GOT3 (cell line): ENCODE data around the gene ABHD18.
A peak's percentile ranks its signal among the peaks of the same experiment; 100 is the strongest.
"Not testable (repeated sequence)": the region's sequence is repeated elsewhere in the genome, so short reads cannot be mapped to it uniquely, and the experiment has no call there.

Source experiments
- DNase-seq: peaks from one replicate; lab custom pipeline; 2025; ENCODE audit warnings: mixed read lengths; lab: John Stamatoyannopoulos, UW

ABHD18 gene

DNA sequence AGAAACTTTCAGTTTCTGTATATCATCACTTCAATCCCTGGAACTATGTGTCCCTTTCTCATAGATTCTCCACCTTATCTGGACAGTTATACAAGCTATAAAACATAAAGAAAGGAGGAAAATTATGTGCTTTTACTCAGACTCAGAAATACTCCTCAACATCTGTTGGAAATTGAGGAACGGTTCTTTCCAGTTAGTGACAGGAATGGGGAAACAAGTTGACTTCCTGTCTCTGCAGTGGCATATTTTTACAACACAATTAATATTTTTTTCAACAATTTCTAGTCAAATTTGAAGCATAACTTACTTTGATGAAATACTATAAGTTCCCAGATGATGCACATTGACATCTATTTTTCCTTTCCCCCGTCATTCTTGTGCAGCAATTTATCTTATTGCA lies 27.9 kb downstream of the ABHD18 start:
- DNase-seq: no peak

DNA sequence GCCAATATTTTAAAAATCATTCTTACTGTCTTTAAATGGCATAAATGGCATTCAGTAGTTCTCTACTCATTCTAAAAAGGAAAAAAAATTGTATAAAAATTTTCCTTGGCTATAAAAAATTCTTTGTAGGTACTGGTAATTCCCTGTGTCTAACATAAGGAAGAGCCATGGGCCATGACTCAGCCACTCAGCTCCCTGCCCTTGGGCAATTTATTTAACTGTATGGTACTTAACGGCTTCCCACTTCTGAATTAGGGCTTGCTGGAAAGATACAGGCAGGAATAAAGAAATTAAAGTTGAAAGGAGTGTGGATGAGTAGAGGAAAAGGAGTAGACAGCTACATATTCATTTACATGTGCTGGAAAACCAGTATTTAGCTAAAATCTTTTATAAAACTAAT lies 30.6 kb downstream of the ABHD18 start:
- DNase-seq: no peak

DNA sequence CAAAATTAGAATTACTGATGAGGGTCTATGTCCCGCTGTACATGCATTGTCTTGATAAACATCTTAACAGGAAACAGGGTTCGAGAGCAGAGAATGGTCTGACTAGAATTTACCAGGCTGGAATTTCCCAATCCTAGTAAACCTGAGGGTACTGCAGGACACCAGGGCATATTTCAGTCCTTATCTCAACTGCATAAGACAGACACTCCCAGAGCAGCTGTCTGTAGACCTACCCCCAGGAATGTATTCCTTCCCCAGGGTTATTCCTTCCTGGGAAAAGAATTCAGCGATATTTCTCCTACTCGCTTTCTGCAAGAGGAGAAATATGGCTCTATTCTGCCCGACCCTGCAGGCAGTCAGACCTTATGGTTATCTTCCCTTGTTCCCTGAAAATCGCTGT lies 31.3 kb downstream of the ABHD18 start:
- DNase-seq: not testable (repeated sequence)

DNA sequence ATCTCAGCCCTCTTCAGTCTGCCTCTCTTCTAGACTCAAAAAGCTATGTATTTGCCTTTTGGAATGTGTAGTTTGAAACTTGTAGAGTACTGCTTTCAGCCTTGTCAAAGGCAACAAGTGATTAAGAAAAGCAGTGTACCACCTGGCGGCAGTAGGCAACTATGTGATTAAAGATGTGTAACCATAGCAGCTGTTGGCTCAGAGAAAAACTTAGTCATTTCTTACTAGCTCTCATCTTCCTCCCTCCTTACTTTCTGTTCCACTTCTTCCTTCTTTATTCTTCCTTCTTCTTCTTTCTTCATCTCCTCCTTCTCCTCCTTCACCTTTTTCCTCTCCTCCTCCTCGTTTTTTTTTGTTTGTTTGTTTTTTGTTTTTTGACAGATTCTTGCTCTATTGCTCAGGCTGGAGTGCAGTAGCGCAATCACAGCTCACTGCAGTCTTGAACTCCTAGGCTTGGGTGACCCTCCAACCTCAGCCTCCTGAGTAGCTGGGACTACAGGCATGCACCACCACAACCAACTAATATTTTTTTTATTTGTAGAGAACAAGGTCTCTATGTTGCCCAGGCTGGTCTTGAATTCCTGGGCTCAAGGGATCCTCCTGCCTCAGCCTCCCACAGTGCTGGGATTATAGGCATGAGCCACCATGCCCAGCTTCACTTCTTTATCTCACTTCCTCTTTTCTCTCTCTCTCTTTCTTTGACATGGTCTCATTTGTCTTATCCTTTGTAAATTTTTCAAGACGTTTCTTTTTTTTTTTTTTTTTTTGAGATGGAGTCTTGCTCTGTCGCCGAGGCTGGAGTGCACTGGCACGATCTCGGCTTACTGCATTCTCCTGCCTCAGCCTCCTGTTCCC lies 32.6 kb downstream of the ABHD18 start:
- DNase-seq: no peak

DNA sequence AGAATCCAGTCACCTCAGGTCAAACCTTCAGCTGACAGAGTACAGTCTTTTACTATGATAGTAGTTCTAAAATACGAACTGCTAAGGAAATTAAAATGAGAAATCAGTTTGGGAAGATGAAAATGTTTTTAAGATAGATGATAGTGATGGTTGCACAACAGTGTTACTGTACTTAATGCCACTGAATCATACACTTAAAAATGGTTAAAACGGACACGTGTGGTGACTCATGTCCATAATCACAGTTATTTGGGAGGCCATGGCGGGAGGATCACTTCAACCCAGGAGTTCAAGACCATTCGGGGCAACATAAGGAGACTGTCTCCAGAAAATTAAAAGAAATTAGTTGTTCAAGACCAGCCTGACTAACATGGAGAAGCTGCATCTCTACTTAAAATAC lies 41.4 kb downstream of the ABHD18 start:
- no peak for DNase-seq

DNA sequence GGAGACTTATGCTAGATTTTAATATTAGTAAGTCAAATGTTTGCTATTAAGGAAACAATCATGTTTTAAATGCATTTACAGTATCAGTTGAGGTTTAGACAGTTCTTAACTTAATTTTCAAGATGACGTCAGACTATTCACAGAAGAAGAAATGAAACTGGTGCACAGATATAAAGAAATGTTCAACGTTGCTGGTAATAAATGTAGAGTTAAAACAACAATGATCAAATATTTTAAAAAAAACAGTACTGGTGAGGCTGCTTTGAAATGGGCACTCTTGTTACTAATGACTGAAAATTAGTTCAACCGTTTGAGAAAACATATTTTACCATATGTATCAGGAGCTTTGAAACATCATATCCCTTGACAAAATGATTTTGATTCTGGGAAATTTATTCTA lies 44.2 kb downstream of the ABHD18 start:
- no peak for DNase-seq

DNA sequence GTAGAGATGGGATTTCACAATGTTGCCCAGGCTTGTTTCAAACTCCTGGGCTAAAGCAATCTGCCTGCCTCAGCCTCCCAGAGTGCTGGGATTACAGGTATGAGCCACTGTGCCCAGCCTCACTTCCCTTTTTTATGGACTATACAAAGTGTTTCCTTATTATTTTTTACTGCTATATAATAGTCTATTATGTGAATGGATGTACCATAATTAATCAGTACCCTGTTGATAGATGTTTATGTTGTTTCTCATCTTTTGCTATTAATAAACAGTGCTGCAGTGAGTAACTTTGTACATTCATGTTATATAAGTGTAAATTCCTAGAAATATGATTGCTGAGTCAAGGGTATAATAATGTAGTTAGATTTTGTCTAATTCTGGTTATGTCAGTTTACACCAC lies 60.1 kb downstream of the ABHD18 start:
- no peak for DNase-seq

DNA sequence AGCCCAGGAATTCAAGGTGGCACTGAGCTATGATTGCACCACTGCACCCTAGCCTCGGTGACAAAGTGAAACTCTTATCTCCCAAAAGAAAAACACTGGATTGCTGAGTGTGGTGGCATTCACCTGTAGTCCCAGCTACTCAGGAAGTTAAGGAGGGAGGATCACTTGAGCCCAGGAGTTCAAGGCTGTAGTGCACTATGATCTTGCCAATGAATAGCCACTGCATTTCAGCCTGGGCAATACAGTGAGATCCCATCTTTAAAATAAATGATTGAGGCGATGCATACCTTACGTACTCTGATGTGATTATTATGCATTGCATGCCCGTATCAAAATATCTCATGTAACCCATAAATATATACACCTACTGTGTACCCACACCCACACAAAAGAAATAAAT lies 64.7 kb downstream of the ABHD18 start:
- DNase-seq: no peak

DNA sequence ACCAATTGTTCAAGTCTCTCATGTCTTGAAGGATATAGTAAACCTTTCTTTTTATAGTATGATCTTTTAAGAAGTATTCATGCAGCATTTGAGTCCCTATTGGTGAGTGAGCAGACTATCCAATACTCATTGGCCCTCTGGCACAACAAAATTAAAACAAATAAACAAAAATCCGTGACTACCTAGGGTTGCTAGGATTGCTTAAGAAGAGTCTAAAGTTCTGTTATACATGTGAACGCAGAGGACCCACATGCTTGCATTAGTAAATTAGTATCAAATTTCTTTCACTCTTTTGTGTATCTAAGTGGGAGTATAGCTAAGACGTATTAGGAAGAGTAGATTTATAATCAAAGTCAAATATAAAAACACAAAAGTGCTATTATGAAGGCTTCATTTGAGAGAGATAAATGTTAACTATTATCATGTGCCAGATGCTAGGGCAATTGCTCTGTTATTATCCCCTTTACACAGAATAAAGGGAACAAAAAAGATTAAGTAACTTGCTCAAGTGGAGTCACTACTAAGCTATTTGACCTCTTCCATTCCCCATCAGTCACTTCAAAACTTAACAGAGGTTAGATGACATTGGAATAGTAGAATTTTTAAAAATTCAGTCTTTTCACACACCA lies 66.7 kb downstream of the ABHD18 start:
- no peak for DNase-seq

DNA sequence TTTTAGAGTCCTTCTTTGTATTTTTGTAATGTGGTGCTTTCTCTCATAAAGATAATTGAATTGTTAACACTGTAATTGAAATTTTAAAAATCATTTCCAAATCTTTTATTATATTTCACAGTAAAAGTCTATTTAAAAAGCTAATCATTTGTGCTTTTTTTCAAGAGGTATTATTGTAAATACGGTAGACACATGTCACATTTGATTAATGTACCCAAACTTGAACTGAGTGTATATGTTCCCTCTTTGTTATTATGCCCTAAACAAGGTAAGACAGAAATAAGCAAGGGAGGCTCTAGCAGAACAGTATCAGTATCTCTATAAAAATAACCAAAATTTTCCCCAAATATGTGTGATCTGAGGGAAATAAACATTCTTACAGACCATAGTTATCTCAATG lies 74.4 kb downstream of the ABHD18 start:
- DNase-seq: no peak

DNA sequence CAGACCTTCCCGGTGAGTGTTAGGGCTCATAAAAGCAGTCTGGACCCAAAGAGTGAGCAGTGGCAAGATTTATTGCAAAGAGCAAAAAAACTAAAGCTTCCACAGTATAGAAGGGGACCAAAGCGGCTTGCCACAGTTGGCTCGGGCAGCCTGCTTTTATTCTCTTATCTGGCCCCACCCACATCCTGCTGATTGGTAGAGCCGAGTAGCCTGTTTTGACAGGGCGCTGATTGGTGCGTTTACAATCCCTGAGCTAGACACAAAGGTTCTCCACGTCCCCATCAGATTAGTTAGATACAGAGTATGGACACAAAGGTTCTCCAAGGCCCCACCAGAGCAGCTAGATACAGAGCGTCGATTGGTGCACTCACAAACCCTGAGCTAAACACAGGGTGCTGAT lies 81.8 kb downstream of the ABHD18 start:
- DNase-seq: not testable (repeated sequence)

DNA sequence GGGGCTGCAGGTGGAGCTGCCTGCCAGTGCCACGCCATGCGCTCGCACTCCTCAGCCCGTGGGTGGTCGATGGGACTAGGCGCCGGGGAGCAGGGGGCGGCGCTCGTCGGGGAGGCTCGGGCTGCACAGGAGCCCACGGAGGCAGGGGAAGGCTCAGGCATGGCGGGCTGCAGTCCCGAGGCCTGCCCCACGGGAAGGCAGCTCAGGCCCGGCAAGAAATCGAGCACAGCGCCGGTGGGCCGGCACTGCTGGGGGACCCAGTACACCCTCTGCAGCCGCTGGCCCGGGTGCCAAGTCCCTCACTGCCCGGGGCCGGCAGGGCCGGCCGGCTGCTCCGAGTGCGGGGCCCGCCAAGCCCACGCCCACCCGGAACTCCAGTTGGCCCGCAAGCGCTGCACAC lies 82.3 kb downstream of the ABHD18 start:
- not testable (repeated sequence) for DNase-seq

DNA sequence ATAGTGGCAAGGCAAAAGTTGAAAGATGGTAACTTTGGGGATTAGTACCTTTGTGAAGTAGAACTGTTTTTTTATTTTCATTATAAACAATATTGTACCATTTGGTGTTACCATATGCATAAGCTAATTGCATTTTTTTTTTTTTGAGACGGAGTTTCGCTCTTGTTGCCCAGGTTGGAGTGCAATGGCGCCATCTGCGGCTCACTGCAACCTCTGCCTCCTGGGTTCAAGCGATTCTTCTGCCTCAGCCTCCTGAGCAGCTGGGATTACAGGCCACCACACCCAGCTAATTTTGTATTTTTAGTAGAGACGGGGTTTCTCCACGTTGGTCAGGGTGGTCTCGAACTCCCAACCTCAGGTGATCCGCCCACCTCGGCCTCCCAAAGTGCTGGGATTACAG lies 86.0 kb downstream of the ABHD18 start:
- not testable (repeated sequence) for DNase-seq

DNA sequence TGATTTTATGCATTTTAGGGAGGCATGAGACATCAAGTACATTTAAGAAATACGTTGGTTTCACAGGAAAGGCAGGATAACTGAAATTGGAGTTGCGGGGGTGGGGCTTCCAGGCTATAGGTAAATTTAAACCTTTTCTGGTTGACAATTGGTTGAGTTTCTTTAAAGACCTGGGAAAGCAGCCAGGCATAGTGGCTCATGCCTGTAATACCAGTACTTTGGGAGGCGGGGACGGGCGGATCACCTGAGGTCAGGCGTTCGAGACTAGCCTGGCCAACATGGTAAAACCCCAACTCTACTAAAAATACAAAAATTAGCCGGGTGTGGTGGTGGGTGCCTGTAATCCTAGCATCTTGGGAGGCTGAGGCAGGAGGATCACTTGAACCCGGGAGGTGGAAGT lies 89.7 kb downstream of the ABHD18 start:
- DNase-seq: not testable (repeated sequence)

DNA sequence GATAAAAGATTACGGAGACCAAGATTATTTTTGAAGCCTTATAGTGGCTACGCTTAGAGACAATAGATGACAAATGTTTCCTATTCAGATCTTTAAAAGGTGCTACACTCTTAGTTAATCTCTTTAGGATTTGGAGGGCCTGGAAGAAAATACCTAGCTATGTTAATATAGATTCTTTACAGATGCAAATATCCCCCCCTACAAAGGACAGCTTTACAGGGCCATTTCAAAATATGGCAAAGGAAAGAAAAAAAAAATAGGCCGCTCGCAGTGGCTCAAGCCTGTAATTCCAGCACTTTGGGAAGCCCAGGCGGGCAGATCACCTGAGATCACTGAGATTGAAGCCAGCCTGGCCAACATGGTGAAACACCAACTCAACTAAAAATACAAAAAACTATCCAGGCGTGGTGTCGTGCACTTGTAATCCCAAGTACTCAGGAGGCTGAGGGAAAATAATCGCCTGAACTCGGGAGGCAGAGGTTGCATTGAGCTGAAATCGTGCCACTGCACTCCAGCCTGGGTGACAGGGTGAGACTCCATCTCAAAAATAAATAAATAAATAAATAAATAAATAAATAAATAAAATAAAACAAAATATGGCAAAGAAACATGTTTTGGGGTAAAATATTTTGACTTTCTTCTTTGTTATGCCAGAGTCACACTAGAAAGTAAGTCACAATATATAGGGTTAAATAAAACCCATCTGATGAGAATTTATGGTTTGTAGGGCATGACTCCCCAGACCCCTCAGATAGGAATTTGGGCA lies 90.4 kb downstream of the ABHD18 start:
- not testable (repeated sequence) for DNase-seq

DNA sequence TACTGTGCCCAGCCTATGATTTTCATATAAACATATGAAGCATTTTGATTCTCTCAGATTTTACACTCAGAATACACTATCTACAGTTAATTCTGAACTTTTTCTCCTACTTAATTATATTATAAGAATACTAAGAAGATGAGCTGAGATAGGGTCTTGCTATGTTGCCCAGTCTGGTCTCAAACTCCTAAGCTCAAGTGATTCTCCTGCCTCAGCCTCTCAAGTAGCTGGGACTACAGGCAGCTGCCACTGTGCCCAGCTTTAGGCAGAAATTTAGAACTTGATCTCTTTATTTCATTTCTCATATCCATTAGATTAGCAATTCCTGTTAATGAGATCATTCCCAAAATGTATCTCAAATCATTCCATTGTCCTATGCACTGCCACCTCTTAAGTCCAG lies 91.2 kb downstream of the ABHD18 start:
- DNase-seq: no peak

DNA sequence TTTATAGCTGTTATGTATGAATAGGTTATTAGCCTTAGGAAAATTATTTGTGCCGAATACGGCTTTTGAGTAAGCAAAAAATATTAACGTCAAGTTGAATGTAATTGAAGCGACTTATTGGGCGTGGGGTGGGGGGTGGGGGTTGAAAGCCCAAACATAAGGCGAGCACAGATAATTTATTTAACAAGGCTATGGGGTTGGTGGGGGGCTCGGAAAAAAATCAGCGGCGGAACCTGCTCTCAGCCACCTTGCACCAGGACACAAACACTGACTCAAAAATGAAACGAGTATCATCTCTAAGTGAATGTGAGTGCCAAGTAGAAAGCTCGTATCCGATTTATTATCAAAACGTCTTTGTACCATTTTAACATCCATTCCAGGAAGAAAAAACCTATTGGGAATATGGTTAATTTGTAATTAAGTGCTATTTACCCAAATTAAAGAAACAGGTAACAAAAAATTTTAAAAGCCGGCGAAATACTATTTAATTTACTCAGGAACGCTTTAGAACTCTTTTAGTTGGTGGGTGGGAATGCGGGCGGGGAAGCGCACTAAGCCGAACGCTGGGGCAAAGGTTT lies 95.0 kb downstream of the ABHD18 start:
- DNase-seq: no peak

DNA sequence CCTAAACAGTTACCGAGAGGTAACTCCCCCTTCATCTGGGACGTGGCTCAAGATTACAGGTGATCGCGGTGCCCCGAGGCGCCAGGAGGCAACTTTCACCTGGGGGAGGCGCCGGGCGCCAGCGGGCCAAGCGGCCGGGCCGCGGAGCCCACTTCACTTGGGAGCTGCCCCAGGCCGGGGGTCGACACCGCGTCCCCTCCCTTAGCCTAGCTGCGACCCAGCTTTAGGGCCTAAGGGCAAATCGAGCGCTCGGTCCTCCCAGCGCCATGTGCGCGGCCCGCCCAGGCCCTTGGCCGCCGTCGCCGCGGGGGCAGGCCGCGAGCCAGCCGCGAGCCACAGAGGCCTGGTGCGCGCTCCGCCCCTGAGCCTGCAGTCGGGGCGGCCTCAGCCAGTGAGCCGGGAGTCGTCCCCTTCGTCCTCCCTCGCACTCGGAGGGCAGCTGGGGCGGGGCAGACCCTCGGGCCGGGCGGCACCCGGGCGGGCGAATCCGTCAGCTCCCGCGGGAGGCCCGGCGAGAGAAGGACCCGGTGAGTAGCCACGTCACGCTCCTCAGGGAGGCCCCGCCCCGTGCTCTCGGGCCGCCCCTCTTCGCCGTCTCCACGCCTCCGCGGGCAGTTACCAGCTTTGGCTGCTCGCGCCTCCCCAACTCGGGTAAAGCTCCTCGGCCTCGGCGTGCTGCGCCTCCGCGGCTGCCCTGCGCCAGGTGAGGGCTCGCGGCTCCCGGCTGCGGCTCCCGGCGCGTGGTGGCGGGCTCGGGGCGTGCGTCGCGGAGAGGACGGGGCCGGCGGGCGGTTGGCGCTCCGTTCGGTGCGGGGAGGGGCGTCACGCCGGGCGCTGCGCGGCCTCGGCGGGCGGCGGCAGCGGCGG lies 95.7 kb downstream of the ABHD18 start, which contains the start of gene LARP1B:
Gene LARP1B (plus strand): TSS at position 614 of the 867 bp plus-strand sequence. CDS start 13,640 bp downstream, outside the sequence.
- DNase-seq: peak; percentile 79

DNA sequence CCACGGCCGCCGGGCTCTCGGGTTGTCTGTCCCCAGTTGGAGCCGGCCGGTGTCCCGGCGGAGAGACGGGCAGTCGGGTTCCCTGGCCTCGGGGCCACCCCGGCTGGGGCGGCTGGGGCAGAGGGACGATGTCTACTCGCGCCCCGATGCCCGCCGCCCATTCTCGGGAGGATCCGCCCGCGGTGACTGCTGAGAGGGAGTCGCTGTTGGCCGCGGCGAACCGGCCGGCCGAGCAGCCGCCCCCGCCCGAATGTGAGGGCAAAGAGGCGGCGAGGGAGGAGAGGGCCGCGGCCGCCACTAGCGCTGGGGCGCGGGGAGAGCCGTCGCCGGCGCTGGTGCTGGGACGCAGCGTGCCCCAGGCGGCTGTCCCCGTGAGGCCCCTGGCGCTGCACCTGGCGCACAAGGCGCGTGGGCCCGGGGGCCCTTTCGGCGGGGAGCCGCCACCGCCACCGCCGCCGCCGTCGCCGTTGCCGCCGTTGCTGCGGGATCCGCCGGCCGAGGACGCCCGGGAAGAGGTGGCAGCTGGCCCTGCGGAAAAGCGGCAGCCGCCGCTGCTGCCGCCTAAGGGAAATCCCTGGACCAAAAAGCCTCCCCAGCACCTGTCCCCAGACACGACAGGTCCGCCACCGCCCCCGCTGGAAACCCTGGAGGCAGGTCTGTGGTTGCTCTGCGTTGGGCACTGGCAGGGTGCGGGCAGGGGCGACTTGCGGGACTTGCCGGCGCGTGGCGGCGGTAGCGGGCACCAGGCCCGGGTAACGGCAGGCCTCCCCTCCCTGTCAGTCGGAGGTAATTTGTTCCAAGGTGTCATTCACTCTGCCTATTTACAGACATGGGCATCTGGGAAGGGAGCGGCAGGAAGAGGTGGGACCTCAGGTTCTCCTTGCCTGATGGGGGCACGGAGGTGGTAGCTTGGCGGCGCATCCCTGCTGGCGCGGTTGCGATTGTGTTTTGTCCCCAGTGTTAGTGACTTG lies 96.6 kb downstream of the ABHD18 start:
- peak; percentile 25 for DNase-seq

DNA sequence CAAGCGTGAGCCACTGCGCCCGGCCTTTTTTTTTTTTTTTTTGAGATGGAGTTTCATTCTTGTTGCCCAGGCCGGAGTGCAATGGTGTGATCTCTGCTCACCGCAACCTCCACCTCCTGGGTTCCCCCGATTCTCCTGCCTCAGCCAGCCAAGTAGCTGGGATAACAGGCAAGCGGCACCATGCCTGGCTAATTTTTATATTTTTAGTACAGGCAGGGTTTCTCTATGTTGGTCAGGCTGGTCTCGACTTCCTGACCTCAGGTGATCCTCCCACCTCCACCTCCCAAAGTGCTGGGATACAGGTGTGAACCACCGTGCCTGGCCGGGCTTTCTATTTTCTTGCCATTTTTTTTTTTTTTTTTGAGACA lies 101.2 kb downstream of the ABHD18 start:
- not testable (repeated sequence) for DNase-seq
